ENCODE data around the gene RGS19. TPM values are rescaled to one million over a fixed set of nuclear protein-coding genes. Genes with fewer than 3 reads are reported as not detected.
"Not testable (repeated sequence)": the region's sequence is repeated elsewhere in the genome, so short reads cannot be mapped to it uniquely, and the experiment has no call there.

The RGS19 gene, protein sequence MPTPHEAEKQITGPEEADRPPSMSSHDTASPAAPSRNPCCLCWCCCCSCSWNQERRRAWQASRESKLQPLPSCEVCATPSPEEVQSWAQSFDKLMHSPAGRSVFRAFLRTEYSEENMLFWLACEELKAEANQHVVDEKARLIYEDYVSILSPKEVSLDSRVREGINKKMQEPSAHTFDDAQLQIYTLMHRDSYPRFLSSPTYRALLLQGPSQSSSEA
- 11.7 and 12.8 TPM in 2 replicates for total RNA-seq (2021)
- long read RNA-seq, transcript RGS19-201 (6 exons, 1,510 nt): major isoform, 28 of 56 reads
- long read RNA-seq, transcript RGS19-202 (6 exons, 1,593 nt): minor isoform, 10 of 56 reads
- long read RNA-seq, partial matches to known transcripts: 0 of 56 reads
- long read RNA-seq, other reads (novel, unspliced or antisense): 18 of 56 reads

DNA sequence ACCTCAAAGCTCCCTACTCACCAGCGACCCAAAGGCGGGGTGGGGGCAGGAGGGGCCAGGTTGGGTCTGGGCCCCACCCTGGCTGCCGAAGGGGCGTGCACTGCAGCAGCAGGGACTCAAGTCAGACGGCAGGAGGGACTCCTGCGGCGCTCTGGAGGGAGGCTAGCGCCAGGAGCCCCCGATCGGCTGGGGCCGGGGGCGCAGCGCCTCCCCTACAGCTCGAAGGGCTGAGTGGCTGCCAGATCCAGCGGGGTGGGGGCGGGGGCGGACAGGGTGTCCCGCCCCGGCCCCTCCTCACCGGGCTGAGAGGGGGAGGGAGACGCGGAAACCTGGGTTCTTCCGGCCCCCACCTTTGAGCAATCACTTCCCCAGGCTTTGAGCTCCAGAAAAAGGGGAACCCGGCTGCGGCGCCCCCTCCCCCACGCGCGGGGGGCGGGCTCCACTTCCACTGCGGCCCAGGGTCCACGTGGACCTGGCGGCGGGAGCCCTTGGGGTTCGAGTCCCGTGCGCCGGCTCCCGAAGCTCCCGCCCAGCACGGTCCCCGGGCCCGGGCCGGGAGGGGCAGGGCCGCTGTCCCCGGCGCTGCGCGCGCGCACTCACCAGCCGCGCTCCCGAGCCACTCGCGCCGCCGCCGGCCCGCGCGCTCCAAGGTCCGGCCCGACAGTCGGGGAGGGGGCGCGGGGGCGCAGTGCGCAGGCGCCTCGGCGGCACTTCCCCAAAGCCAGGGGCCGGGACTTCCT is at the start of gene RGS19:
TSS of gene RGS19 (minus strand) at position 246 of the 740 bp plus-strand sequence. CDS start 2,632 bp downstream, outside the sequence.
- H3K79me2 ChIP-seq (ENCODE audit: insufficient read depth, low read length): no peaks in the 10 kb centered on the region
- H3K4me1 ChIP-seq (ENCODE audit: insufficient read depth, low read length): no peaks in the 10 kb centered on the region; the same call in 1 of the 2 replicates
- H3K4me3 Mint-ChIP-seq: peak within 1 kb of the TSS; percentile 67 to 85
- H4K91ac ChIP-seq (ENCODE audit: insufficient read length, low read depth, low read length): no peak within 1 kb of the TSS
- peaks cover 20% of the 10 kb centered on the region for H3K23me2 ChIP-seq (ENCODE audit: insufficient read length, low read depth, low read length, poor library complexity, severe bottlenecking)
- no peak within 1 kb of the TSS for H3K14ac ChIP-seq (ENCODE audit: insufficient read depth, low read length)
- H3K9me3 Mint-ChIP-seq: peaks cover 0 to 2% of the 10 kb centered on the region in 2 experiments; a peak in 1 of 5 replicates
- no peak within 1 kb of the TSS for H2BK5ac ChIP-seq (ENCODE audit: insufficient read length, low read length)
- H3K27me3 ChIP-seq (ENCODE audit: insufficient read depth, low read length): peaks cover 4% of the 10 kb centered on the region; the same call in 1 of the 2 replicates
- no peak within 1 kb of the TSS for H2BK12ac ChIP-seq (ENCODE audit: insufficient read length, low read depth, low read length)
- peaks cover 32 to 40% of the 10 kb centered on the region in 2 experiments for H3K4me1 Mint-ChIP-seq
- peaks cover 35% of the 10 kb centered on the region for H3K27me3 Mint-ChIP-seq (ENCODE audit: low read depth)
- H3K4ac ChIP-seq (ENCODE audit: low read depth, low read length): no peak within 1 kb of the TSS
- no peak within 1 kb of the TSS for H3K18ac ChIP-seq (ENCODE audit: insufficient read length, low read depth, low read length)
- no peak within 1 kb of the TSS for H2BK20ac ChIP-seq (ENCODE audit: low read depth, low read length, poor library complexity, severe bottlenecking)
- H2BK15ac ChIP-seq (ENCODE audit: low read depth, low read length): no peak within 1 kb of the TSS
- peak; percentile 68 for DNase-seq
- H4K8ac ChIP-seq (replicated peaks; ENCODE audit: insufficient read length, low read depth, low read length): no peak within 1 kb of the TSS
- no peak within 1 kb of the TSS for H2AK5ac ChIP-seq (ENCODE audit: insufficient read length, low read length)
- H2BK120ac ChIP-seq (ENCODE audit: low read depth, low read length, poor library complexity, severe bottlenecking): no peak within 1 kb of the TSS
- H3K27ac Mint-ChIP-seq: no peak within 1 kb of the TSS; a peak in 1 of 7 replicates
- H2AFZ ChIP-seq (ENCODE audit: low read length): no peak within 1 kb of the TSS
- H4K20me1 ChIP-seq (ENCODE audit: control insufficient read depth, insufficient read depth, insufficient read length): no peaks in the 10 kb centered on the region
- H3K56ac ChIP-seq (ENCODE audit: insufficient read length, low read depth, low read length): no peak within 1 kb of the TSS
- H3K36me3 Mint-ChIP-seq (ENCODE audit: insufficient read depth in 1 of 3, low read depth in 3 of 3): no peaks in the 10 kb centered on the region; a peak in 1 of 7 replicates
- H3K27ac ChIP-seq (ENCODE audit: insufficient read length, low read depth, low read length): no peak within 1 kb of the TSS
- H4K5ac ChIP-seq (ENCODE audit: insufficient read length, low read depth, low read length): no peak within 1 kb of the TSS
- WGBS (ENCODE audit: extremely low coverage, insufficient read length, low lambda C conversion rate): no CpG with 5 or more reads among the region's 73 CpGs
- no peaks in the 10 kb centered on the region for H3K79me1 ChIP-seq (ENCODE audit: insufficient read depth, low read depth, low read length, poor library complexity, severe bottlenecking)
- H3K9me3 ChIP-seq (ENCODE audit: control insufficient read depth, low read depth, low read length): no peaks in the 10 kb centered on the region
- TF ChIP-seq, protein P1, sequence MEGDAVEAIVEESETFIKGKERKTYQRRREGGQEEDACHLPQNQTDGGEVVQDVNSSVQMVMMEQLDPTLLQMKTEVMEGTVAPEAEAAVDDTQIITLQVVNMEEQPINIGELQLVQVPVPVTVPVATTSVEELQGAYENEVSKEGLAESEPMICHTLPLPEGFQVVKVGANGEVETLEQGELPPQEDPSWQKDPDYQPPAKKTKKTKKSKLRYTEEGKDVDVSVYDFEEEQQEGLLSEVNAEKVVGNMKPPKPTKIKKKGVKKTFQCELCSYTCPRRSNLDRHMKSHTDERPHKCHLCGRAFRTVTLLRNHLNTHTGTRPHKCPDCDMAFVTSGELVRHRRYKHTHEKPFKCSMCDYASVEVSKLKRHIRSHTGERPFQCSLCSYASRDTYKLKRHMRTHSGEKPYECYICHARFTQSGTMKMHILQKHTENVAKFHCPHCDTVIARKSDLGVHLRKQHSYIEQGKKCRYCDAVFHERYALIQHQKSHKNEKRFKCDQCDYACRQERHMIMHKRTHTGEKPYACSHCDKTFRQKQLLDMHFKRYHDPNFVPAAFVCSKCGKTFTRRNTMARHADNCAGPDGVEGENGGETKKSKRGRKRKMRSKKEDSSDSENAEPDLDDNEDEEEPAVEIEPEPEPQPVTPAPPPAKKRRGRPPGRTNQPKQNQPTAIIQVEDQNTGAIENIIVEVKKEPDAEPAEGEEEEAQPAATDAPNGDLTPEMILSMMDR (conservative IDR thresholded peaks at IDR 0.05): no peak
- H3K23ac ChIP-seq (ENCODE audit: insufficient read length, low read depth, low read length): no peak within 1 kb of the TSS
- no peak within 1 kb of the TSS for H3K9ac ChIP-seq (ENCODE audit: extremely low read depth, insufficient read length, low read length)
- H3K4me2 ChIP-seq (ENCODE audit: insufficient read depth, insufficient read length, low read length): peak within 1 kb of the TSS; percentile 62
- H3T11ph ChIP-seq (ENCODE audit: low read length): no peak within 1 kb of the TSS

DNA sequence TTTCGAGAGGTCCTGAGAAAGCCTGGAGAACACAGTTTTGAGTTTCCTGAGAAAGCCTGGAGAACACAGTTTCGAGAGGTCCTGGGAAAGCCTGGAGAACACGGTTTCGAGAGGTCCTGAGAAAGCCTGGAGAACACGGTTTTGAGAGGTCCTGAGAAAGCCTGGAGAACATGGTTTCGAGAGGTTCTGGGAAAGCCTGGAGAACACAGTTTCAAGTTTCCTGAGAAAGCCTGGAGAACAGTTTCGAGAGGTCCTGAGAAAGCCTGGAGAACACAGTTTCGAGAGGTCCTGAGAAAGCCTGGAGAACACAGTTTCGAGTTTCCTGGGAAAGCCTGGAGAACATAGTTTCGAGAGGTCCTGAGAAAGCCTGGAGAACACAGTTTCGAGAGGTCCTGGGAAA is 44.2 kb upstream of the RGS19 start:
- not testable (repeated sequence) for H3K27ac ChIP-seq (ENCODE audit: insufficient read length, low read depth, low read length); H3K27ac Mint-ChIP-seq; H3K4me1 Mint-ChIP-seq; H2BK15ac ChIP-seq (ENCODE audit: low read depth, low read length); H3K36me3 Mint-ChIP-seq (ENCODE audit: insufficient read depth in 1 of 3, low read depth in 3 of 3); H3K4me3 Mint-ChIP-seq; H4K91ac ChIP-seq (ENCODE audit: insufficient read length, low read depth, low read length); H3K4me2 ChIP-seq (ENCODE audit: insufficient read depth, insufficient read length, low read length); H3K9me3 Mint-ChIP-seq; H3K14ac ChIP-seq (ENCODE audit: insufficient read depth, low read length); DNase-seq; H4K8ac ChIP-seq (replicated peaks; ENCODE audit: insufficient read length, low read depth, low read length); H2BK5ac ChIP-seq (ENCODE audit: insufficient read length, low read length); H2BK12ac ChIP-seq (ENCODE audit: insufficient read length, low read depth, low read length); H2AFZ ChIP-seq (ENCODE audit: low read length); H3K56ac ChIP-seq (ENCODE audit: insufficient read length, low read depth, low read length); H3K23me2 ChIP-seq (ENCODE audit: insufficient read length, low read depth, low read length, poor library complexity, severe bottlenecking); H3K9me3 ChIP-seq (ENCODE audit: control insufficient read depth, low read depth, low read length); H3K4ac ChIP-seq (ENCODE audit: low read depth, low read length); H4K5ac ChIP-seq (ENCODE audit: insufficient read length, low read depth, low read length); H4K20me1 ChIP-seq (ENCODE audit: control insufficient read depth, insufficient read depth, insufficient read length); H3K18ac ChIP-seq (ENCODE audit: insufficient read length, low read depth, low read length); H3K79me2 ChIP-seq (ENCODE audit: insufficient read depth, low read length); H3K4me1 ChIP-seq (ENCODE audit: insufficient read depth, low read length); H3K27me3 ChIP-seq (ENCODE audit: insufficient read depth, low read length); H3K23ac ChIP-seq (ENCODE audit: insufficient read length, low read depth, low read length); H3T11ph ChIP-seq (ENCODE audit: low read length); H3K9ac ChIP-seq (ENCODE audit: extremely low read depth, insufficient read length, low read length); H2BK120ac ChIP-seq (ENCODE audit: low read depth, low read length, poor library complexity, severe bottlenecking); H3K79me1 ChIP-seq (ENCODE audit: insufficient read depth, low read depth, low read length, poor library complexity, severe bottlenecking); H2AK5ac ChIP-seq (ENCODE audit: insufficient read length, low read length); H2BK20ac ChIP-seq (ENCODE audit: low read depth, low read length, poor library complexity, severe bottlenecking)
- peaks cover 44% of the 10 kb centered on the region for H3K27me3 Mint-ChIP-seq (ENCODE audit: low read depth)
- WGBS (ENCODE audit: extremely low coverage, insufficient read length, low lambda C conversion rate): no CpG with 5 or more reads among the region's 11 CpGs

All from H9 (cell line).